GM19025 (cell line): ENCODE measurements around the gene ITIH1.

Experiments
- ATAC-seq: cut with Tn5 transposase; IDR thresholded peaks from one replicate; pipeline ENCODE4 v1.9.1; 2021; ENCODE audit warnings: mild to moderate bottlenecking, low read depth, moderate library complexity; ENCODE audit not compliant: unreplicated experiment

ITIH1 gene

GRCh38 chr3:52813810-52814209 is 36.4 kb downstream of the ITIH1 start:
- ATAC-seq: no peak

- ATAC-seq: no peak
Observed at GRCh38 chr3:52816199-52816598, 38.8 kb downstream of the ITIH1 start.

- no peak for ATAC-seq
Observed at GRCh38 chr3:52816654-52817053, 39.3 kb downstream of the ITIH1 start.

- ATAC-seq: no peak
Observed at GRCh38 chr3:52817221-52817620, 39.8 kb downstream of the ITIH1 start.

- ATAC-seq: no peak
Observed at GRCh38 chr3:52817860-52818259, 40.5 kb downstream of the ITIH1 start.

- no peak for ATAC-seq
Observed at GRCh38 chr3:52819936-52820335, 42.5 kb downstream of the ITIH1 start.

GRCh38 chr3:52820736-52821135 is 43.3 kb downstream of the ITIH1 start:
- no peak for ATAC-seq

GRCh38 chr3:52822363-52822762 is 45.0 kb downstream of the ITIH1 start:
- no peak for ATAC-seq

GRCh38 chr3:52824037-52824436 is 46.6 kb downstream of the ITIH1 start:
- no peak for ATAC-seq

- ATAC-seq: no peak
Observed at GRCh38 chr3:52827441-52827840, 50.0 kb downstream of the ITIH1 start.

- ATAC-seq: no peak
Observed at GRCh38 chr3:52827866-52828376, 50.5 kb downstream of the ITIH1 start.

GRCh38 chr3:52829482-52829881 is 52.1 kb downstream of the ITIH1 start:
- no peak for ATAC-seq

GRCh38 chr3:52829906-52830463 is 52.6 kb downstream of the ITIH1 start:
- ATAC-seq: no peak

- ATAC-seq: no peak
Observed at GRCh38 chr3:52830535-52831258, 53.3 kb downstream of the ITIH1 start, which contains the start of gene ITIH4. Gene ITIH4, minus strand, starts transcription at chr3:52830672. Its CDS starts 30 bp downstream, at chr3:52830642.

GRCh38 chr3:52831500-52832301 is 54.3 kb downstream of the ITIH1 start:
- ATAC-seq: no peak

- no peak for ATAC-seq
Observed at GRCh38 chr3:52833202-52833601, 55.8 kb downstream of the ITIH1 start.

GRCh38 chr3:52834871-52835501 is 57.6 kb downstream of the ITIH1 start, which contains the start of gene MUSTN1:
Gene MUSTN1, minus strand, starts transcription at chr3:52835019. Its CDS starts 71 bp downstream, at chr3:52834948.
- ATAC-seq: no peak

- no peak for ATAC-seq
Observed at GRCh38 chr3:52835766-52836470, 58.5 kb downstream of the ITIH1 start.

GRCh38 chr3:52836471-52836845 is 59.1 kb downstream of the ITIH1 start:
- ATAC-seq: no peak

GRCh38 chr3:52836986-52837385 is 59.6 kb downstream of the ITIH1 start:
- no peak for ATAC-seq
